Measurements from ENCODE around the gene HMGA1. TPM values are rescaled to one million over a fixed set of nuclear protein-coding genes. Genes with fewer than 3 reads are reported as not detected.
A peak's percentile ranks its signal among the peaks of the same experiment; 100 is the strongest.

Gene HMGA1
- total and polyA plus RNA-seq, 2 of the 13 experiments (the other 11 are each of a cell fraction or from before 2014, with no cell fraction given) = 117 to 145 TPM

DNA sequence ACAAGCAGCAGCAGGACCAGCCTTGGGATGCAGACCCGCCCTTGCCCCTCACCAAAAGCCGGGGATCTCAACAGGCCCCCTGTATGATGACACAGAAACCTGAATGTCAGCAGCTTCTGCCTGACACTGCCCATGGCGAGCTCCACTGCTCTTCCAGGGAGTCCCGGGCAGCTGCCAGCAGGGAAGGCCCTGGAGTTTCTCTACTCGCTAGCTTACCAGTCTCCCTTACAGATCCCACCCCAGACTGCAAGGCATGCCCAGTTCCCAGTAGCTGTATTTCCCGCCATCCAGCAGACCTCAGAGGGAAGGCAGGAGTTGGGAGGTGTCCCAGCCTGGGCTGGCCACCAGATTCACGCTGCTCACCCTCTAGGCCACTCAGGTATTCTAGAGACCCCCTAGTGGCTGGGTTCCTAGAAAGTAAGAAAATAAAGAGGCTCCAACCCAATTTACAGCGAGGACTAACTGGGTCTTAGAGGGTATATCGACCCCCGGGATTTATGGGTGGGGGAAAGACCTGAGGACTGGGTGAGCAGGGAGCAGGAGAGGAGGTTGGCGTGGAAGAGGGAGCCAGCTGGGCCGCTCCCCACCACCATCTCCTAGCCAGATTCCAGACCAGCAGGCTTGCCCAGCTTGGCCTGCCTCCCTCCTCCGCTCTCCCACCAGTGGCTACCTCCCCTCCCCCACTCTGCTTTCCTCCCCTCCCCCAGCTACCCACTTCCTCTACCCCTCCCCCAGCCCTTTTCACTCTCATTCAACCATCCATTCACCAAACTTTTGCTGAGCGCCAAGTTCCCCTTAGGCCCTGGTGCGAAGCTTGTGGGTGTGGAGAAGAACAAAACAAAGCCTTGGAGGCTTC lies 9.7 kb upstream of the HMGA1 start:
- FAIRE-seq = no peak
- ATAC-seq = peak; percentile 66
- DNase-seq (ENCODE audit: low spot score) = peak; percentile 51
- Histone ChIP-seq H3K27me3 (ENCODE audit: control insufficient read depth in 1 of 2, insufficient read depth in 2 of 2, low read length in 2 of 2) (peaks cover 3 to 37% of the 10 kb centered on the region in 2 experiments; a peak in 3 of 5 replicates), H3K36me3 (replicated peaks in 1 of 2; ENCODE audit: control insufficient read depth in 1 of 2, insufficient read depth in 2 of 2, low read length in 2 of 2) (no peaks in the 10 kb centered on the region), H3K4me3 (replicated peaks in 1 of 3; ENCODE audit: insufficient read depth in 1 of 3, low read depth in 2 of 3, low read length in 3 of 3) (peak overlapping the region in 1 of 3 experiments; percentile 38; a peak in 1 of 6 replicates), H2AFZ (ENCODE audit: low read length) (no peak overlapping the region), H3K4me1 (ENCODE audit: insufficient read depth, low read length) (peaks cover 48% of the 10 kb centered on the region), H3K9ac (ENCODE audit: insufficient read depth, low read depth, low read length) (no peak overlapping the region), H3K9me3 (ENCODE audit: low read length) (no peaks in the 10 kb centered on the region), H3K4me2 (ENCODE audit: low read depth, low read length) (peak overlapping the region; percentile 65), H4K20me1 (ENCODE audit: insufficient read depth, low read length) (no peaks in the 10 kb centered on the region), H3K27ac (ENCODE audit: extremely low read length, insufficient read depth, low read length) (no peak overlapping the region), H3K79me2 (ENCODE audit: insufficient read depth, low read length) (no peaks in the 10 kb centered on the region)
- intact Hi-C loops (cut with micrococcal nuclease; ENCODE audit: unreplicated experiment) = no loop called here
- in situ Hi-C loops (cut with HindIII; ENCODE audit: extremely low pct_ligation_motif_present, low pct_unique_long_range_greater_than_20kb) = loop anchor here (25.0 kb wide), 1 partner anchor 385 kb away; no protein-coding TSS in a partner anchor
- CTCF ChIA-PET (ENCODE audit: low intra/inter-chr PET ratio, low total read pairs) = no interaction called here
- BruUV-seq (replicated peaks) = no TSS peak
- POLR2A ChIA-PET = interaction anchor here (0.9 to 2.0 kb wide), 2 partner anchors 10 to 164 kb away, joined by 3 to 9 read pairs; partner anchors contain the start of gene HMGA1
- WGBS (ENCODE audit: low lambda C conversion rate) = 40% methylated on average over 15 of the region's 15 CpGs
- peak; percentile 76 for TF ChIP-seq BCL6 (CRISPR knock-in tag; IDR thresholded peaks at IDR 0.05)
- TF ChIP-seq, protein P1, sequence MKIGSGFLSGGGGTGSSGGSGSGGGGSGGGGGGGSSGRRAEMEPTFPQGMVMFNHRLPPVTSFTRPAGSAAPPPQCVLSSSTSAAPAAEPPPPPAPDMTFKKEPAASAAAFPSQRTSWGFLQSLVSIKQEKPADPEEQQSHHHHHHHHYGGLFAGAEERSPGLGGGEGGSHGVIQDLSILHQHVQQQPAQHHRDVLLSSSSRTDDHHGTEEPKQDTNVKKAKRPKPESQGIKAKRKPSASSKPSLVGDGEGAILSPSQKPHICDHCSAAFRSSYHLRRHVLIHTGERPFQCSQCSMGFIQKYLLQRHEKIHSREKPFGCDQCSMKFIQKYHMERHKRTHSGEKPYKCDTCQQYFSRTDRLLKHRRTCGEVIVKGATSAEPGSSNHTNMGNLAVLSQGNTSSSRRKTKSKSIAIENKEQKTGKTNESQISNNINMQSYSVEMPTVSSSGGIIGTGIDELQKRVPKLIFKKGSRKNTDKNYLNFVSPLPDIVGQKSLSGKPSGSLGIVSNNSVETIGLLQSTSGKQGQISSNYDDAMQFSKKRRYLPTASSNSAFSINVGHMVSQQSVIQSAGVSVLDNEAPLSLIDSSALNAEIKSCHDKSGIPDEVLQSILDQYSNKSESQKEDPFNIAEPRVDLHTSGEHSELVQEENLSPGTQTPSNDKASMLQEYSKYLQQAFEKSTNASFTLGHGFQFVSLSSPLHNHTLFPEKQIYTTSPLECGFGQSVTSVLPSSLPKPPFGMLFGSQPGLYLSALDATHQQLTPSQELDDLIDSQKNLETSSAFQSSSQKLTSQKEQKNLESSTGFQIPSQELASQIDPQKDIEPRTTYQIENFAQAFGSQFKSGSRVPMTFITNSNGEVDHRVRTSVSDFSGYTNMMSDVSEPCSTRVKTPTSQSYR (CRISPR knock-in tag; IDR thresholded peaks at IDR 0.05; ENCODE audit: borderline replicate concordance) = peak; percentile 53; the same call in 1 of the 2 replicates
- TF ChIP-seq PCBP2 (optimal IDR thresholded peaks at IDR 0.05; ENCODE audit: low read depth, low read length, poor library complexity, severe bottlenecking) = peak; percentile 31
- 0 out of 2 replicates have a peak, but pooled peaks have one; percentile 42 for TF ChIP-seq ZBTB7B (CRISPR knock-in tag; IDR thresholded peaks at IDR 0.05)
- TF ChIP-seq, protein P2, sequence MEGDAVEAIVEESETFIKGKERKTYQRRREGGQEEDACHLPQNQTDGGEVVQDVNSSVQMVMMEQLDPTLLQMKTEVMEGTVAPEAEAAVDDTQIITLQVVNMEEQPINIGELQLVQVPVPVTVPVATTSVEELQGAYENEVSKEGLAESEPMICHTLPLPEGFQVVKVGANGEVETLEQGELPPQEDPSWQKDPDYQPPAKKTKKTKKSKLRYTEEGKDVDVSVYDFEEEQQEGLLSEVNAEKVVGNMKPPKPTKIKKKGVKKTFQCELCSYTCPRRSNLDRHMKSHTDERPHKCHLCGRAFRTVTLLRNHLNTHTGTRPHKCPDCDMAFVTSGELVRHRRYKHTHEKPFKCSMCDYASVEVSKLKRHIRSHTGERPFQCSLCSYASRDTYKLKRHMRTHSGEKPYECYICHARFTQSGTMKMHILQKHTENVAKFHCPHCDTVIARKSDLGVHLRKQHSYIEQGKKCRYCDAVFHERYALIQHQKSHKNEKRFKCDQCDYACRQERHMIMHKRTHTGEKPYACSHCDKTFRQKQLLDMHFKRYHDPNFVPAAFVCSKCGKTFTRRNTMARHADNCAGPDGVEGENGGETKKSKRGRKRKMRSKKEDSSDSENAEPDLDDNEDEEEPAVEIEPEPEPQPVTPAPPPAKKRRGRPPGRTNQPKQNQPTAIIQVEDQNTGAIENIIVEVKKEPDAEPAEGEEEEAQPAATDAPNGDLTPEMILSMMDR (CRISPR knock-in tag; IDR thresholded peaks at IDR 0.05) = peak; percentile 20; the same call in 1 of the 2 replicates
- no peak for TF ChIP-seq ZKSCAN8 (CRISPR knock-in tag; IDR thresholded peaks at IDR 0.05; ENCODE audit: borderline replicate concordance)
- TF ChIP-seq SRF (IDR thresholded peaks at IDR 0.05; ENCODE audit: low read depth, low read length) = no peak
- TF ChIP-seq SIN3B (IDR thresholded peaks at IDR 0.05; ENCODE audit: low read length) = no peak
- peak; percentile 43; the same call in 1 of the 2 replicates for TF ChIP-seq ZNF430 (CRISPR knock-in tag; IDR thresholded peaks at IDR 0.05)
- no peak for TF ChIP-seq SP1 (IDR thresholded peaks at IDR 0.05)
- no peak for TF ChIP-seq SP1 (CRISPR knock-in tag; IDR thresholded peaks at IDR 0.05)
- TF ChIP-seq HIVEP1 (CRISPR knock-in tag; IDR thresholded peaks at IDR 0.05) = 0 out of 2 replicates have a peak, but pooled peaks have one; percentile 35
- TF ChIP-seq HNRNPK (IDR thresholded peaks at IDR 0.05; ENCODE audit: low read depth, low read length, poor library complexity, severe bottlenecking) = peak; percentile 38
- TF ChIP-seq ZNF546 (CRISPR knock-in tag; conservative IDR thresholded peaks at IDR 0.05) = 0 out of 2 replicates have a peak, but pooled peaks have one; percentile 35
- TF ChIP-seq SCMH1 (CRISPR knock-in tag; IDR thresholded peaks at IDR 0.05; ENCODE audit: borderline replicate concordance) = no peak
- TF ChIP-seq, protein P3, sequence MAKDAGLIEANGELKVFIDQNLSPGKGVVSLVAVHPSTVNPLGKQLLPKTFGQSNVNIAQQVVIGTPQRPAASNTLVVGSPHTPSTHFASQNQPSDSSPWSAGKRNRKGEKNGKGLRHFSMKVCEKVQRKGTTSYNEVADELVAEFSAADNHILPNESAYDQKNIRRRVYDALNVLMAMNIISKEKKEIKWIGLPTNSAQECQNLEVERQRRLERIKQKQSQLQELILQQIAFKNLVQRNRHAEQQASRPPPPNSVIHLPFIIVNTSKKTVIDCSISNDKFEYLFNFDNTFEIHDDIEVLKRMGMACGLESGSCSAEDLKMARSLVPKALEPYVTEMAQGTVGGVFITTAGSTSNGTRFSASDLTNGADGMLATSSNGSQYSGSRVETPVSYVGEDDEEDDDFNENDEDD (CRISPR knock-in tag; IDR thresholded peaks at IDR 0.05; ENCODE audit: borderline replicate concordance) = 0 out of 2 replicates have a peak, but pooled peaks have one; percentile 39
- TF ChIP-seq, protein P4, sequence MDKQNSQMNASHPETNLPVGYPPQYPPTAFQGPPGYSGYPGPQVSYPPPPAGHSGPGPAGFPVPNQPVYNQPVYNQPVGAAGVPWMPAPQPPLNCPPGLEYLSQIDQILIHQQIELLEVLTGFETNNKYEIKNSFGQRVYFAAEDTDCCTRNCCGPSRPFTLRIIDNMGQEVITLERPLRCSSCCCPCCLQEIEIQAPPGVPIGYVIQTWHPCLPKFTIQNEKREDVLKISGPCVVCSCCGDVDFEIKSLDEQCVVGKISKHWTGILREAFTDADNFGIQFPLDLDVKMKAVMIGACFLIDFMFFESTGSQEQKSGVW (CRISPR knock-in tag; IDR thresholded peaks at IDR 0.05; ENCODE audit: borderline replicate concordance) = no peak

All from HepG2 (cell line).